Chondrocyte (in vitro differentiated cells): ENCODE measurements around the gene TICAM2. TPM values are rescaled to one million over a fixed set of nuclear protein-coding genes. Genes with fewer than 3 reads are reported as not detected.

Source experiments
- DNase-seq: peaks from one replicate; pipeline ENCODE4 v3.0.0; 2021; ENCODE audit warnings: mixed read lengths, low spot score
- H3K27ac Mint-ChIP-seq: one replicate; pipeline ENCODE4 v1.8.0; 2021; ENCODE audit warnings: mild to moderate bottlenecking, moderate library complexity, mixed read lengths; ENCODE audit not compliant: unreplicated experiment
- H3K27me3 Mint-ChIP-seq: 2 replicates; pipeline ENCODE4 v1.8.0; 2021; ENCODE audit warnings: low read depth, mixed read lengths
- H3K36me3 Mint-ChIP-seq: 2 replicates; pipeline ENCODE4 v1.8.0; 2021; ENCODE audit warnings: low read depth, mixed read lengths
- H3K4me1 Mint-ChIP-seq: 2 replicates; pipeline ENCODE4 v1.8.0; 2021; ENCODE audit warnings: low read depth, mild to moderate bottlenecking, mixed read lengths
- H3K4me3 Mint-ChIP-seq: one replicate; pipeline ENCODE4 v1.8.0; 2021; ENCODE audit warnings: mild to moderate bottlenecking, moderate library complexity, mixed read lengths; ENCODE audit not compliant: unreplicated experiment
- H3K9me3 Mint-ChIP-seq: 2 replicates; pipeline ENCODE4 v1.8.0; 2021; ENCODE audit warnings: low read depth, mixed read lengths
- CTCF ChIP-seq: fragments of 200-600 bp; sonication (generic); IDR thresholded peaks from 2 replicates; pipeline ENCODE4 v1.5.0; 2021; ENCODE audit warnings: antibody characterized with exemption, mild to moderate bottlenecking, moderate library complexity
- total RNA-seq: library from RNA; stranded (reverse); gene quantifications from 3 replicates; pipeline ENCODE4 v1.2.1, GENCODE V29; 2021

Gene TICAM2
- total RNA-seq, 1 donor from 2014 or later = 4.7 TPM

- Mint-ChIP-seq H3K9me3 (peaks cover 7% of the 10 kb centered on the region), H3K4me3 (no peak overlapping the region), H3K36me3 (peaks cover 22% of the 10 kb centered on the region), H3K4me1 (peaks cover 76% of the 10 kb centered on the region), H3K27ac (no peak overlapping the region), H3K27me3 (no peaks in the 10 kb centered on the region)
- no peak for TF ChIP-seq CTCF
- no peak for DNase-seq
These were observed 70.4 kb downstream of the TICAM2 start for GRCh38 chr5:115531787-115532367.

GRCh38 chr5:115531380-115531779, 70.9 kb downstream of the TICAM2 start:
- no peaks in the 10 kb centered on the region for H3K27me3 Mint-ChIP-seq
- DNase-seq = no peak
- no peak overlapping the region for H3K4me3 Mint-ChIP-seq
- H3K4me1 Mint-ChIP-seq = peaks cover 76% of the 10 kb centered on the region
- peaks cover 18% of the 10 kb centered on the region for H3K36me3 Mint-ChIP-seq
- H3K27ac Mint-ChIP-seq = no peak overlapping the region
- no peak for TF ChIP-seq CTCF
- peaks cover 7% of the 10 kb centered on the region for H3K9me3 Mint-ChIP-seq

GRCh38 chr5:115530426-115530825, 71.9 kb downstream of the TICAM2 start:
- H3K4me1 Mint-ChIP-seq = peaks cover 72% of the 10 kb centered on the region

More at GRCh38 chr5:115530426-115530825, 71.9 kb downstream of the TICAM2 start:
- peaks cover 2% of the 10 kb centered on the region for H3K9me3 Mint-ChIP-seq
- no peak for DNase-seq
- no peak overlapping the region for H3K27ac Mint-ChIP-seq
- no peak for TF ChIP-seq CTCF
- H3K4me3 Mint-ChIP-seq = no peak overlapping the region
- no peaks in the 10 kb centered on the region for H3K27me3 Mint-ChIP-seq
- H3K36me3 Mint-ChIP-seq = peaks cover 12% of the 10 kb centered on the region

Other genes with a start within 250 kb of the TICAM2 start
- 14.8 to 15.4 TPM (median 14.8 TPM) in 3 replicates for gene FEM1C, start 57.7 kb downstream of the TICAM2 start, total RNA-seq
- 122 to 146 TPM (median 132 TPM) in 3 replicates for gene TMED7, start 23.6 kb upstream of the TICAM2 start, total RNA-seq
- gene CDO1, start 214.2 kb upstream of the TICAM2 start, total RNA-seq = 2.8 to 7.1 TPM (median 3.3 TPM) in 3 replicates
- gene ATG12, start 239.1 kb upstream of the TICAM2 start, total RNA-seq = 45.4 to 57.9 TPM (median 48.0 TPM) in 3 replicates
- 105 to 133 TPM (median 124 TPM) in 3 replicates for gene AP3S1, start 239.5 kb upstream of the TICAM2 start, total RNA-seq